Measurements from ENCODE around the gene PDIK1L. TPM values are rescaled to one million over a fixed set of nuclear protein-coding genes. Genes with fewer than 3 reads are reported as not detected.

PDIK1L gene
- total and polyA plus RNA-seq, 9 of the 15 experiments (the other 6 are each of a cell fraction or from before 2014, with no cell fraction given): 12.8 to 30.2 (median 21.5) TPM

- no peak for TF ChIP-seq MAFF (IDR thresholded peaks at IDR 0.05; ENCODE audit: low read length)
- no peak for TF ChIP-seq ZNF277 (CRISPR knock-in tag; IDR thresholded peaks at IDR 0.05; ENCODE audit: borderline replicate concordance)
- TF ChIP-seq CBFA2T2 (conservative IDR thresholded peaks at IDR 0.05): no peak
- TF ChIP-seq E2F3 (CRISPR knock-in tag; IDR thresholded peaks at IDR 0.05): peak; percentile 23; the same call in 1 of the 2 replicates
- peak; percentile 91 for TF ChIP-seq ETV1 (tag; conservative IDR thresholded peaks at IDR 0.05; ENCODE audit: low read depth)
- no peak for TF ChIP-seq MCM3 (IDR thresholded peaks at IDR 0.05)
- peak; percentile 97 for TF ChIP-seq KHSRP (IDR thresholded peaks at IDR 0.05)
- peak; percentile 96 for TF ChIP-seq ELF1 (tag; IDR thresholded peaks at IDR 0.05)
- TF ChIP-seq BCOR (IDR thresholded peaks at IDR 0.05): peak; percentile 44; the same call in 1 of the 2 replicates
- no peak for TF ChIP-seq CBX8 (IDR thresholded peaks at IDR 0.05; ENCODE audit: borderline replicate concordance, extremely low read depth, low read depth, low read length, poor library complexity, severe bottlenecking)
- no peak for TF ChIP-seq ZNF212 (CRISPR knock-in tag; IDR thresholded peaks at IDR 0.05)
- TF ChIP-seq YY1 (IDR thresholded peaks at IDR 0.05; ENCODE audit: borderline replicate concordance in 1 of 3, control insufficient read depth in 1 of 3, extremely low read depth in 1 of 3, insufficient read depth in 3 of 3, insufficient read length in 1 of 3, insufficient replicate concordance in 2 of 3, low read depth in 1 of 3, low read length in 2 of 3): peak in 2 of 3 experiments; percentile 38 to 59
- TF ChIP-seq HDGF (IDR thresholded peaks at IDR 0.05): no peak
- peak; percentile 41; the same call in 1 of the 2 replicates for TF ChIP-seq CBFA2T3 (IDR thresholded peaks at IDR 0.05)
- TF ChIP-seq ZNF239 (CRISPR knock-in tag; IDR thresholded peaks at IDR 0.05): no peak
- no peak for TF ChIP-seq PHTF2 (CRISPR knock-in tag; IDR thresholded peaks at IDR 0.05)
- TF ChIP-seq CHAMP1 (IDR thresholded peaks at IDR 0.05): no peak; the same call in 1 of the 2 replicates
- TF ChIP-seq LEF1 (IDR thresholded peaks at IDR 0.05): no peak
- TF ChIP-seq ZNF347 (CRISPR knock-in tag; IDR thresholded peaks at IDR 0.05; ENCODE audit: low read depth): no peak
- TF ChIP-seq CAMTA2 (CRISPR knock-in tag; conservative IDR thresholded peaks at IDR 0.05): peak; percentile 93; the same call in 1 of the 2 replicates
- peak; percentile 99 for TF ChIP-seq EP400 (IDR thresholded peaks at IDR 0.05)
- TF ChIP-seq COPS2 (conservative IDR thresholded peaks at IDR 0.05): no peak
- TF ChIP-seq U2AF1 (optimal IDR thresholded peaks at IDR 0.05; ENCODE audit: low read depth, low read length): peak; percentile 67
- TF ChIP-seq MCM7 (IDR thresholded peaks at IDR 0.05): no peak
- TF ChIP-seq CXXC5 (CRISPR knock-in tag; IDR thresholded peaks at IDR 0.05): peak; percentile 94
- no peak for TF ChIP-seq TCF7L2 (IDR thresholded peaks at IDR 0.05; ENCODE audit: low read depth, low read length)
- peak; percentile 97 for TF ChIP-seq FIP1L1 (IDR thresholded peaks at IDR 0.05; ENCODE audit: low read depth, low read length, poor library complexity, severe bottlenecking)
- no peak for TF ChIP-seq PPARD (CRISPR knock-in tag; IDR thresholded peaks at IDR 0.05)
Measured at GRCh38 chr1:26169669-26170471, 58.2 kb downstream of the PDIK1L start, which contains the start of gene ZNF593 (continued).
